NCI-H2107 treated with DMSO at 0.1 percent for 48 hours (cell line): ENCODE measurements around the gene STARD7.
"Not testable (repeated sequence)": the region's sequence is repeated elsewhere in the genome, so short reads cannot be mapped to it uniquely, and the experiment has no call there.

ENCODE experiments used
- DNase-seq: peaks from one replicate; lab custom pipeline; 2025; ENCODE audit not compliant: unreplicated experiment; lab: John Stamatoyannopoulos, UW

Gene STARD7

GRCh38 chr2:96150007-96150640 is 58.5 kb downstream of the STARD7 start:
- DNase-seq: no peak

- DNase-seq: peak; percentile 42
Observed at GRCh38 chr2:96148410-96149217, 60.0 kb downstream of the STARD7 start.

- no peak for DNase-seq
Observed at GRCh38 chr2:96147593-96148201, 60.9 kb downstream of the STARD7 start.

- DNase-seq: no peak
Observed at GRCh38 chr2:96146881-96147592, 61.6 kb downstream of the STARD7 start.

DNA sequence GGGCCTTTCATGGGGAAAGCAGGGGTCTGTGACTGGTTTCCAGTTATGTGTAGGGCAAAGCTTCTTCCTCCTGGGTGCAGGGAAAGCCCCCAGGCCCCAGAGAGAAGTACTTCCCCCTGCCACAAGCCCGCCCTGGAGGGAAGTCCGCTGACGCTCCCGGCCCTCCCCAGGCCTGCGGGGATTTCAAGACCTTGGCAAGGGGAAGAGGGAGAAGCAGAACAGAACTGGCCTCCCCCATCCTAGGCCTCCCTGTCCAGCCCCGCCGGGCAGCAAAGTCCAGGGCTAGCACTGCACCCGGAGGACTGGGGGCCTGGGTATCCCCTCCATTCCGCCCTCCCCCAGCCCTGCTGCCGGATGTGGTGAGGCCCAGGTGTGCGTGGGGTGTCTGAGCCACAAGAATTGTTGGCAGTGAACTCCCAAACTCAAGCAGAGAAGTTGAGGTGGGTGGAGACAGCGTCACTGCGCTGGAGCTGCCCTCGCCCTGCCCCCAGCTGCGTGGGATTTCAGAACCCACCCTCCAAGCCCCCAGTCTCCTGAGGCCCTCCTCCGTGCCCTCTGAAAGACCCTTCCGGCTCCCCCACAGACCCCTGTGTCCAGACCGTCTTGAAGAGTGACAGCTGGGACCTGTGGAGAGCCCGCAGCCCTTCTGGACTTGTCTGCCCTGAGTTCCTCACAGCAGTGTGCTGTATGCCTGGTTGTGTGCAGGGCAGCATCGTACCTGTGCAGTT is 62.3 kb downstream of the STARD7 start:
- DNase-seq: no peak

DNA sequence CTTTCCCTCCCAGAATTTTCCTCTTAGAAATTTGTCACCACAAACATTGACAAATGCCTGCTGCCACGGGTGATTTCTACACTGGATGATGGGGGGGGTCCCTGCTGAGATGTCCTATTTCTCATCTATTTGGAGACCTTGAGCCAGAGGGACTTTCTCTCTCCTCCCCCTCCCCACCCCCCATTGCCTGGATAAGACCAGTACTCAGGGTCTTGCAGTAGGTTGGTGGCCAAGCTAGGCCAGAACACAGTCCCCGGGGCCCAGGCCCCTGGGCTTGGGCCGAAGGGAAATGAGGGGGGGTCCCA is 62.8 kb downstream of the STARD7 start:
- no peak for DNase-seq

DNA sequence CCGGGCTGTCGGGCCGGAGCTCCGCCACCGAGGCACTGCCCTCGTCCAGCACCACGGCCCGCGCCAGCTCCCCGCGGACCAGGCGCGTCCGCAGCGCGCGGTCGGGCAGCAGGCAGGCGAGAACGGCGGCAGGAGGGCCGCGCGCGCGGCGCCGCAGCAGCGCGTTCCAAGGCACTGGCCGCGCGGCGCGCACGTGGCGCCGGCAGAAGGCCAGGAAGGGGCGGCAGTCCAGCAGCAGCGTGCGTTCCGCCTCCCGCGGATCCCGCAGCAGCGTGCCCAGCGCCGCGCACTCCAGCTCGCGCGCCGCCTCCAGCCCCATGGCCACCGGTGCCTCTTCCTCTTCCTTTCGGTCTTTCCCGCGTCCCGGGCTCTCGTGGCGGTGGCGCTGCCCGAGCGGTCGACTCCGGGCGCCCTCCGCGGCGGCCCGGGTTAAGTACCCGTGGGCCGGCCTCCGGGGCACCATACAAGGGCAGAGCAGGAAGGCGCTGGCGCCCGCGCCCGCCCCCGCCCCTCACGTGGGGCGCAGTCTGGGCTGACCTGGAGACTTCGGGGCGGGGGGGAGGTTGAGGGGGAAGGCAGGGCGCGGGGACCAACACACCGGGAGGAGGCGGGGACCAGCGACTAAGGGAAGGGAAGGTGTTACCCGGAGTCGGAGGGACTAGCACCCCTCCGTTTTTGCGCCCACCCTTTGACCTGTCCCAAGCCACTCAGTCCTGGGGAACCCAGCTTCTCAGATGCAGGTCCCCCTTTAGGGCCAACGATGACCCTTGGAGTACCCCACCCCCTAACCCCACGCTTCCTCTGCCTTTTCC is 63.4 kb downstream of the STARD7 start, which contains the start of gene DUSP2:
Gene DUSP2, minus strand, starts transcription at position 405 of the 812 bp plus-strand sequence. Its CDS starts 86 bp downstream, at position 319.
- DNase-seq: peak; percentile 17

DNA sequence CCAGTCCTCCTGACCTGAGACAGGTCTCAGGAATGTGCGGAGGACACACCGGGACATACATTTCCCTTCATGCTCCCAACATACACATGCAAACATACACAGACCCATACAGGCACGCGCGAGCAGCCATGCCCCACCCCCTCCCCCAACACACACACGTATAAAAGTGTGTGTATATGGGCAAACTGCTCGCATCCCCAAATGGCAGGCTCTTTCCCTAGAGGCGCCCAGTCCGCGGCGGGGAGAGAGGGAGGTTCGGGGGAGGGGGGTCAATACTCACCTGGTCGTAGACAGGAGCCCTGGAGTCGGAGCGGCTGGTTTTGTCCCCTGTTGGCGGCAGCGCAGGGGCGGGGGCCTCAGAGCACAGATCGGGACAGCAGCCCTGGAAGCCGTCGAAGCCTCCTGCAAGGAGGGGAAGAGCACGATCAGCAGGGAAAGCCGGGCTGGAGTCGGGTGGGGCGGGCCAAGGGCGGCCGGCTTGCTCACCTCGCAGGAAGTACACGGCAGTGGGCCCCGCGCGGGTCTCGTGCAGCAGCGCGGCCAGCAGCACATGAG is 64.1 kb downstream of the STARD7 start:
- DNase-seq: no peak

- DNase-seq: no peak
Observed at GRCh38 chr2:96143848-96144480, 64.7 kb downstream of the STARD7 start.

GRCh38 chr2:96143231-96143847 is 65.3 kb downstream of the STARD7 start:
- no peak for DNase-seq

- no peak for DNase-seq
Observed at GRCh38 chr2:96142217-96143113, 66.2 kb downstream of the STARD7 start.

DNA sequence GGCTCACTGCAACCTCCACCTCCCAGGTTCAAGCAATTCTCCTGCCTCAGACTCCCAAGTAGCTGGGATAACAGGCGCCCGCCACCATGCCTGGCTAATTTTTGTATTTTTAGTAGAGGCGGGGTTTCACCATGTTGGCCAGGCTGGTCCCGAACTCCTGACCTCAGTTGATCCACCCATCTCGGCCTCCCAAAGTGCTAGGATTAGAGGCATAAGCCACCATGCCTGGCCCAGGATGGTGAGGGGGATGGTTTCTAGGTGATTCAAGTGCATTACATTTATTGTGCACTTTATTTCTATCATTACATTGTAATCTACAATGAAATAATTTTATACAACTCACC is 67.0 kb downstream of the STARD7 start:
- DNase-seq: not testable (repeated sequence)

GRCh38 chr2:96140941-96141623 is 67.5 kb downstream of the STARD7 start:
- no peak for DNase-seq

DNA sequence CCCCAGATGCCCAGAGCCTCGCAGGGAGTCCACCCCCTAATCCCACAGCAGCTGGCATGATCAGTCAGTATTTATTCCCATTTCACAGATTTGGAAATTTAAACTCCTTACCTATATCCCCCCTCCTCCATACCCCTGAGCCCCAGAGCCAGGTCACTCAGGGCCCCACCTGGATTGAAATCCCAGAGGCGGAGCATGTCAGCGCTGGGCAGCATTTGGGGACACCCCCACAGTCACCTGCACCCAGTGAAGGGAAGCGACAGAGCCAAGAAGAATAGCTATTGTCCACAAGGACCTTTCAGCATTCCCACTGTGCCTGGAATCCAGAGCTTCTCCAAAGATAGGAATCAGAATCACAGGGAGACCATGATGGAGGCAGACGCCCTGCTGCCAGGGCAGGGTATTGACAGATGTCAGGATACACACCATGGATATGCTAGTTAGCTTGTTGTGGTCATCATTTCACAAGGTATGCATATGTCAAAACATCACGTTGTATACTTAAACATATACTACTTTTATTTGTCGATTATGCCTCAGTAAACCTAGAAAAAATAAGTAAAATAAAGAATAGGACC is 69.4 kb downstream of the STARD7 start:
- no peak for DNase-seq

DNA sequence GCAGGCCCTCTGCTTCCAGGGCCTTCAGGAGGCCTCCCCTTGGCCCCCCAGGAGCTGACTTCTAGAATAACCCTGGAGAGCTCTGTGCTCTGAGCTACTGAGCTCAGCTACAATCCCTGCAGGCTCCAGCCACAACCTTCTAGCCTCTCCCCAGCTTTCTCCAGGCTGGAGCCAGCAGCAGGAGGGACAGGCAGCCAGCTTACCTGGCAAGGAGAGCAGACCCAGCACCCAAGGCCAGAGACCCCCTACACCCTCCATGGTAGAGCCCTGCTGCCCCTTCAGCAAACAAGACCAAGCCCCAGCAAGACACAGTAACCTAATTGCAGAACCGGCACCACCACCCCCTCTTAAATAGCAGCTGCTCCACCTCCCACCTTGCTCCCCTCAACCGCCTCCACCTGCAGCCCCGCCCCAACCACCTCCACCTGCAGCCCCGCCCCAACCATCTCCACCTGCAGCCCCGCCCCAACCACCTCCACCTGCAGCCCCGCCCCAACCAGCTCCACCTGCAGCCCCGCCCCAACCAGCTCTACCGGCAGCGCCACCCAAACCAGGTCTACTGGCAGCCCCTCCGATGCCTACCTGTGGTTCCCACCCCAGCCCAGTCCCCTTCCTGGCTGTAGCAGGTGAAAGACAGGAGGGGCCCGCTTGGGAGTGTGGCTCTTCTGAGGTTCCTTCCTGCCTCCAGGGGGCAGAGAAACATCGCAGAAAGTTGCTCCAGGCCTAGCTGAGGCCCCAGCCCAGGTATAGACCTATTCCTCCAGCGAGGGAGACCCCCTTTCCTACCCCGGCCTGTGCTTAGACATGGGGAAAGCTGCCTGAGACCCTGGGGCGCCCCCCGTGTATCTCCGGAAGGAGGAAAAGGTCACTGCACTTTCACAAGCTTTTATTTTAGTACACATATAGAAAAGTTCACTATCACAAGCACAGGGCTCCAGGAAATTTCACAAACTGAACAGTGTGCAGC is 70.2 kb downstream of the STARD7 start, which contains the start of gene ASTL:
Gene ASTL, minus strand, starts transcription at position 324 of the 967 bp plus-strand sequence. Its CDS starts 66 bp downstream, at position 258.
- DNase-seq: peak; percentile 73
